ENCODE data around the gene SRGAP1.

Gene SRGAP1

GRCh38 chr12:63961048-63961447, 116.5 kb downstream of the SRGAP1 start:
- no peak for TF ChIP-seq CTCF (IDR thresholded peaks at IDR 0.05; ENCODE audit: low read depth, low read length)
- no peak for DNase-seq (ENCODE audit: extremely low read depth, low read depth)

GRCh38 chr12:63961543-63961942, 117.0 kb downstream of the SRGAP1 start:
- TF ChIP-seq CTCF (IDR thresholded peaks at IDR 0.05; ENCODE audit: low read depth, low read length), result no peak
- DNase-seq (ENCODE audit: extremely low read depth, low read depth), result no peak

- no peak for TF ChIP-seq CTCF (IDR thresholded peaks at IDR 0.05; ENCODE audit: low read depth, low read length)
- DNase-seq (ENCODE audit: extremely low read depth, low read depth), result no peak
Observed at GRCh38 chr12:63963868-63964267, 119.4 kb downstream of the SRGAP1 start.

GRCh38 chr12:63964301-63964700, 119.8 kb downstream of the SRGAP1 start:
- TF ChIP-seq CTCF (IDR thresholded peaks at IDR 0.05; ENCODE audit: low read depth, low read length), result no peak

GRCh38 chr12:63965936-63966605, 121.6 kb downstream of the SRGAP1 start:
- DNase-seq (ENCODE audit: extremely low read depth, low read depth), result no peak

More at GRCh38 chr12:63964301-63964700, 119.8 kb downstream of the SRGAP1 start:
- no peak for DNase-seq (ENCODE audit: extremely low read depth, low read depth)

GRCh38 chr12:63966606-63966975, 122.1 kb downstream of the SRGAP1 start:
- no peak for TF ChIP-seq CTCF (IDR thresholded peaks at IDR 0.05; ENCODE audit: low read depth, low read length)
- DNase-seq (ENCODE audit: extremely low read depth, low read depth), result no peak

More at GRCh38 chr12:63965936-63966605, 121.6 kb downstream of the SRGAP1 start:
- no peak for TF ChIP-seq CTCF (IDR thresholded peaks at IDR 0.05; ENCODE audit: low read depth, low read length)

- DNase-seq (ENCODE audit: extremely low read depth, low read depth), result no peak
- no peak for TF ChIP-seq CTCF (IDR thresholded peaks at IDR 0.05; ENCODE audit: low read depth, low read length)
Observed at GRCh38 chr12:63967358-63968145, 123.1 kb downstream of the SRGAP1 start.
